Measurements from ENCODE around the gene ZMIZ1.

The ZMIZ1 gene

GRCh38 chr10:79082631-79083596, 14.1 kb downstream of the ZMIZ1 start:
- DNase-seq (ENCODE audit: low read depth), result no peak

- DNase-seq (ENCODE audit: low read depth), result no peak
Measured at GRCh38 chr10:79084012-79084971, 15.5 kb downstream of the ZMIZ1 start.

GRCh38 chr10:79084972-79085597, 16.3 kb downstream of the ZMIZ1 start:
- DNase-seq (ENCODE audit: low read depth), result no peak

GRCh38 chr10:79086822-79087221, 18.1 kb downstream of the ZMIZ1 start:
- no peak for DNase-seq (ENCODE audit: low read depth)

- no peak for DNase-seq (ENCODE audit: low read depth)
Measured at GRCh38 chr10:79087721-79088120, 19.0 kb downstream of the ZMIZ1 start.

- no peak for DNase-seq (ENCODE audit: low read depth)
Measured at GRCh38 chr10:79088176-79088575, 19.4 kb downstream of the ZMIZ1 start.

- no peak for DNase-seq (ENCODE audit: low read depth)
Measured at GRCh38 chr10:79088613-79089355, 20.0 kb downstream of the ZMIZ1 start.

- no peak for DNase-seq (ENCODE audit: low read depth)
Measured at GRCh38 chr10:79089632-79090031, 20.9 kb downstream of the ZMIZ1 start.

GRCh38 chr10:79090134-79090803, 21.5 kb downstream of the ZMIZ1 start:
- DNase-seq (ENCODE audit: low read depth), result no peak

GRCh38 chr10:79092292-79092896, 23.6 kb downstream of the ZMIZ1 start:
- DNase-seq (ENCODE audit: low read depth), result no peak

- no peak for DNase-seq (ENCODE audit: low read depth)
Measured at GRCh38 chr10:79093658-79094411, 25.1 kb downstream of the ZMIZ1 start.

- DNase-seq (ENCODE audit: low read depth), result no peak
Measured at GRCh38 chr10:79094412-79095175, 25.8 kb downstream of the ZMIZ1 start.

GRCh38 chr10:79095316-79095715, 26.6 kb downstream of the ZMIZ1 start:
- no peak for DNase-seq (ENCODE audit: low read depth)

GRCh38 chr10:79096514-79096913, 27.7 kb downstream of the ZMIZ1 start:
- DNase-seq (ENCODE audit: low read depth), result no peak

GRCh38 chr10:79097021-79097872, 28.5 kb downstream of the ZMIZ1 start:
- no peak for DNase-seq (ENCODE audit: low read depth)

- DNase-seq (ENCODE audit: low read depth), result no peak
Measured at GRCh38 chr10:79098061-79098460, 29.3 kb downstream of the ZMIZ1 start.

- no peak for DNase-seq (ENCODE audit: low read depth)
Measured at GRCh38 chr10:79098596-79099015, 29.8 kb downstream of the ZMIZ1 start.
